D721Med (cell line): ENCODE measurements around the gene SETD3.

Source experiments
- DNase-seq: peaks from one replicate; pipeline ENCODE4 v3.0.0; 2011; ENCODE audit warnings: low spot score; ENCODE audit not compliant: insufficient read length
- FAIRE-seq: peaks from 2 replicates; lab custom pipeline; 2011; peaks lifted over from hg19 to GRCh38; lab: Jason Lieb, UNC
- TF ChIP-seq, protein P1 (sequence below): IDR thresholded peaks from 2 replicates; pipeline ENCODE4 v1.5.1; 2012; ENCODE audit warnings: mild to moderate bottlenecking, control low read depth; ENCODE audit not compliant: insufficient read depth; ENCODE audit errors: missing control alignments

The SETD3 gene

DNA sequence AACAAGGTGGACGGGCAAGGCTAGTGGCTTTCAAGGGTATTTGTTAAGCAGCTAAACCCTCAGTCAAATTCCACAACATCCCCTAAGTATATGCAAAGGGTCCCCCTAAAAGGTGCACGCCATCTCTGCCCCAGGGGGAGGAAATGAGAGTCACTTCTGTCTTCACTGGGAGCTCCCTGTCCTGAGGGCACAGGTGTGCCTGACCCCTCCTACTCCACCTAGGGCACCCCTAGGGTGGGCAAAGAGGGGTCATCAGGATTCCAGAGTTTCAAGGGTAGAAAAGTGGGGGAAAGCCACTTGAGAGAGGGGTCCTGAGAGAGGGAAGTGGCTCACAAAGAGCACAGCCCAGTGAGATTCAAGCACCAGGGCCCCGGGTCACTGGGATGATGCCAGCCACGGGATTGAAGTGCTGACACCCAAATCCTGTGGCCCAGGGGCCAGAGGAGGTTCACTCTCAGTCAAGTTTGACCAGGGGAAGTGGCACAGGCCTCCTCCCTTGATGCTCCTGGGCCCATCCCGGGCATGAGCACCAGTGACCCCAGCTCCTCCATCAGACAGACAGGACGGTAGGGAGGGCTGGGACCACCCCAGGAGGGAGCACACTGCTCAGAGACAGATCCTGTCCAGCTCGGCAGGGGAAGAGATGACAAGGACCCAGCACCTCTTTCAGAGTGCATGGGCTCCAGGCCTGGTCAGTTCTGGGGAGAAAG, 126.3 kb downstream of the SETD3 start:
- TF ChIP-seq, protein P1, sequence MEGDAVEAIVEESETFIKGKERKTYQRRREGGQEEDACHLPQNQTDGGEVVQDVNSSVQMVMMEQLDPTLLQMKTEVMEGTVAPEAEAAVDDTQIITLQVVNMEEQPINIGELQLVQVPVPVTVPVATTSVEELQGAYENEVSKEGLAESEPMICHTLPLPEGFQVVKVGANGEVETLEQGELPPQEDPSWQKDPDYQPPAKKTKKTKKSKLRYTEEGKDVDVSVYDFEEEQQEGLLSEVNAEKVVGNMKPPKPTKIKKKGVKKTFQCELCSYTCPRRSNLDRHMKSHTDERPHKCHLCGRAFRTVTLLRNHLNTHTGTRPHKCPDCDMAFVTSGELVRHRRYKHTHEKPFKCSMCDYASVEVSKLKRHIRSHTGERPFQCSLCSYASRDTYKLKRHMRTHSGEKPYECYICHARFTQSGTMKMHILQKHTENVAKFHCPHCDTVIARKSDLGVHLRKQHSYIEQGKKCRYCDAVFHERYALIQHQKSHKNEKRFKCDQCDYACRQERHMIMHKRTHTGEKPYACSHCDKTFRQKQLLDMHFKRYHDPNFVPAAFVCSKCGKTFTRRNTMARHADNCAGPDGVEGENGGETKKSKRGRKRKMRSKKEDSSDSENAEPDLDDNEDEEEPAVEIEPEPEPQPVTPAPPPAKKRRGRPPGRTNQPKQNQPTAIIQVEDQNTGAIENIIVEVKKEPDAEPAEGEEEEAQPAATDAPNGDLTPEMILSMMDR = no peak
- no peak for DNase-seq
- no peak for FAIRE-seq

DNA sequence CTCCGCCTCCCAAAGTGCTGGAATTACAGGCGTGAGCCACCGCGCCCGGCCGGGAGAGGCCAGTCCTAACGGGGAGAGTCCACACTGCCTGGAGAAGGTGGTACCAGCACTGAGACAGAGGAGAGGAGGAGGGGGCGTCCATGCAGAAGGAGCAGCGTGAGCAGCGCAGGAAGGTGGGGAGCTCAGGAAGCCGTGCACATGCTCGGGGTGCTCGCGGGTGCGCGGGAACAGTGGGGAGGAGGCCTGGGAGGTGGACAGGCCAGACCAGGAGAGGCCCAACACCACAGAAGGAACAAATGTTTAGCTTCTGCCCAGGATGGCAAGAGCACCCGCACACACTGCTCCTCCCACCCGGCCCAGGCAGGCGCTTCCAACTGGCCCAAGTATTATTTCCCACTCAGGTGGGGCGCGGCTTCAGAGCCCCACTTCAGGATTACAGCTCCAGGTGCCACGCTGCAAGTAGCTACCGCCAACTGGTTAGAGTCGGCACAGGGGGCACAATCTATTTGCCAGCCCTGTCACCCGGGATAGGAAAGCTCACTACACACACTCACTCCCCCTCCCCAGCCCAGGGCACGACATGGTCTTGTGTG, 127.9 kb downstream of the SETD3 start:
- FAIRE-seq (no peak), DNase-seq (no peak)
- TF ChIP-seq, protein P1 = no peak

DNA sequence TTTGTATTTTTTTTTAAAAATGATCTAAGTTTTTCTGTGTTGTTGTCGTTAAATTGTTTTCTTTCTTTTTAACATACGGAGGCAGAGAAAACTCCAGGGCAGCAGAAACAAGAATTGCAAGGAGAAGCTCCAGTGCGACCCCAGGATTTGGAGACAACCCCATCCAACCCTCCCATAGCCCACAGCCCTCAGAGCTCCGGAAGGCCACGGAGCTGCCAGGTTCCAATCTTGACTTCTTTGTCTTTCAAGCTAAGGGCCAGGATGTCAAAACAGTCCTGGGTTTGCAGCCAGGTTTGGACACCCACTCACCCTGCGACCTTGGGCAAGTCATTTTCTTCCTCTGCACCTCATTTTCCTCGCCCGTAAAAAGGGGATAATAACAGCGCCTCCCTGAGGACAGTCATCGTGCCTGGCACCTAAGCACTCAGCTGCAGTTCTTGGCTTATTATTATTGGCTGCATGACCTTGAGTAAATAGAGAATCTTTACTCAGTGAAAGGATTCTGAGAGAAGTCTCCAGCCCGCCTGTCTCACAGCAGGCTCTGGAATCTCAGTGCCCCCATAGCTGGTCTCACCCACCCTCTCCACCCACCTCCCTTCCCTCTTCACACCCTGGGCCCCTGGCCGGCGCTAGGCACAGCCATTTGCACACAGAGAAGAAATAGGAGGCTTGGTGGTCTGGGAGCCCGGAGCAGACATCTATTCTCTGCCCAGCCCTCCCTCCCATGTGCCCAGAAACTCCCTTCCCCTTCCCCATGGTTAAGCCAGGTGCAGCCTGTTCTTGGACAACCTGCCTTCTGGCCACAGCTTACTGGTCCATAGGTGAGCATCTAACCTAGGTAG, 129.3 kb downstream of the SETD3 start:
- TF ChIP-seq, protein P1 = no peak
- DNase-seq (no peak), FAIRE-seq (no peak)

DNA sequence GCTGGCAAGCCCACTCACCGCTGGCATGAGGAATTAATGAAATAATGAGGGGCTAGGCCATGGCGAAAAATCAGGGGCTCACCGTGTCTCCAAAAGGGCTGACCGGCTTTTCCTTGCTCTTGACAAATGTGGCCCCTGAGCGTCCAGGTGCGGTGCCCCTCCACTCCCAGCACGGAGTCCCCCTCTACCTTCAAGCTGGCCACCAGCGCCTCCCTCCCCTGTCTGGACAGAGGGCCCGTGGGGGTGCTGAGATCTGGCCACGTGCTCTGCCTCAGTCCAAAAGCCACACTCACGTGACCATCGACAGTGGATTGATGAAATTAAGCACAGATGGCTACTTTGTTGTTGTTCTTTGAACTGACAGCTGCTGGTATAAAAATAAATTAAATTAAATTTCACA, 129.9 kb downstream of the SETD3 start:
- FAIRE-seq = no peak
- no peak for DNase-seq
- TF ChIP-seq, protein P1 = no peak

DNA sequence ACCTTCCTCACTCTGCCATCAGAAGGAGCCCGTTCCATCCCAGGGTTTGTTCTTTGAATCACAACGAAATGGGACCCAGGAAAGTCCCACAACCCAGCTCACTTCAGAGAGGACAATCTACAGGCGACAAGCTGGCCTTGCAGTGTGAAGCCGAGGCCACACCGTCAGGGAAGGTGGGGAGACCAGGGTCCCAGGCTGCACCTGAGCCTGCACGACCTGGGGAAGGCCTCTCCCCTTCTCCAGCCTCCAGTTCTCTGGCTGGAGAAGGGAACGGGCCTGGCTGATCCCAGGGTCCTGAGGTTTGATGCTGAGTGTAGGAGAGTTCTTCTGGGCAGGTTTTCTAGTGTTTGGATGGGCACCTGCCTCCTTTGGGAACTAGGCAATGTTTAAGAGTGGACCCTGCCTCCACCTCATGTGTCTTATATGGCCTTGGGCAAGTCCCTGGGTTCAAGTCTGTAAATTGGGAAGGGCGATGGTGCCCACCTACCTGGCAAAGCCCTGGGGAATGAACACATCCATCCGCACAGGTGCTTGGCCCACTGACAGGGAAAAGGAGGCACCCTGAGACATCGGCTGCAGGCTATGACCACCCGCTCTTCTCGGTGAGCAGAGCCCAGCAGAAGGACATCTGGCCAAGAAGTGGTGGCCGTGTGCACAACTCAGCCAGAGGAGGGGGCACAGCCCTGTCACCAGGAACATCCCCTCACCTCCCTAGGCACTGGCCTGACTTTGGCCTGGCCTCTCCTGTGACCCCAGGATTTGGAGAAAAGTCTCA, 130.8 kb downstream of the SETD3 start:
- FAIRE-seq = no peak
- DNase-seq = no peak

More for the DNA sequence above, 130.8 kb downstream of the SETD3 start:
- TF ChIP-seq, protein P1 = no peak
